ENCODE results near the gene SRXN1.

- TF ChIP-seq POLR2A (IDR thresholded peaks at IDR 0.05; ENCODE audit: low read depth, low read length) (no peak), POLR2AphosphoS5 (IDR thresholded peaks at IDR 0.05; ENCODE audit: low read depth, low read length) (no peak)
These were observed 6.7 kb downstream of the SRXN1 start for GRCh38 chr20:646107-646867.

Data from GM12892 (cell line).